BE2C (cell line): Measurements from ENCODE around the gene SNX3.

ENCODE experiments used
- DNase-seq: peaks from one replicate; pipeline ENCODE4 v3.0.0-alpha.2; 2020
- H3K27me3 ChIP-seq: fragments of 250-450 bp; sonication (Bioruptor Pico); 2 replicates; pipeline ENCODE4 v1.5.1; 2020; ENCODE audit warnings: mild to moderate bottlenecking
- H3K36me3 ChIP-seq: fragments of 250-450 bp; sonication (Bioruptor Pico); 2 replicates; pipeline ENCODE4 v1.5.1; 2020; ENCODE audit warnings: mild to moderate bottlenecking
- H3K4me1 ChIP-seq: fragments of 250-450 bp; sonication (Bioruptor Pico); 2 replicates; pipeline ENCODE4 v1.5.1; 2020
- H3K4me3 ChIP-seq: 2 replicates; pipeline ENCODE4 v1.5.1; 2011; ENCODE audit warnings: low read depth, low read length
- H3K9me3 ChIP-seq: fragments of 250-450 bp; sonication (Bioruptor Pico); 2 replicates; pipeline ENCODE4 v1.5.1; 2020
- CTCF ChIP-seq: IDR thresholded peaks from 2 replicates; pipeline ENCODE4 v1.5.1; 2012; ENCODE audit warnings: mild to moderate bottlenecking, low read depth, low read length

The SNX3 gene

GRCh38 chr6:108228416-108228815 is 32.4 kb downstream of the SNX3 start:
- no peak for TF ChIP-seq CTCF
- Histone ChIP-seq H3K36me3 (no peaks in the 10 kb centered on the region), H3K27me3 (no peaks in the 10 kb centered on the region), H3K9me3 (no peaks in the 10 kb centered on the region), H3K4me1 (no peaks in the 10 kb centered on the region; the same call in 1 of the 2 replicates), H3K4me3 (no peak overlapping the region)
- DNase-seq: no peak

- TF ChIP-seq CTCF: no peak
- H3K27me3 ChIP-seq: no peaks in the 10 kb centered on the region
- no peaks in the 10 kb centered on the region; the same call in 1 of the 2 replicates for H3K4me1 ChIP-seq
- no peaks in the 10 kb centered on the region for H3K9me3 ChIP-seq
- H3K4me3 ChIP-seq: no peak overlapping the region
- no peak for DNase-seq
- no peaks in the 10 kb centered on the region for H3K36me3 ChIP-seq
Measured at GRCh38 chr6:108227290-108227689, 33.5 kb downstream of the SNX3 start.

GRCh38 chr6:108222504-108222903 is 38.3 kb downstream of the SNX3 start:
- Histone ChIP-seq H3K9me3 (no peaks in the 10 kb centered on the region), H3K4me3 (no peak overlapping the region), H3K4me1 (no peaks in the 10 kb centered on the region; the same call in 1 of the 2 replicates), H3K36me3 (peaks cover 23% of the 10 kb centered on the region), H3K27me3 (no peaks in the 10 kb centered on the region)
- no peak for TF ChIP-seq CTCF
- DNase-seq: no peak

GRCh38 chr6:108222064-108222463 is 38.8 kb downstream of the SNX3 start:
- peaks cover 23% of the 10 kb centered on the region for H3K36me3 ChIP-seq
- H3K4me1 ChIP-seq: no peaks in the 10 kb centered on the region
- no peak for DNase-seq
- H3K4me3 ChIP-seq: no peak overlapping the region
- H3K27me3 ChIP-seq: no peaks in the 10 kb centered on the region
- TF ChIP-seq CTCF: no peak
- no peaks in the 10 kb centered on the region for H3K9me3 ChIP-seq

GRCh38 chr6:108211671-108212070 is 49.2 kb downstream of the SNX3 start:
- H3K9me3 ChIP-seq: no peaks in the 10 kb centered on the region
- no peak for TF ChIP-seq CTCF
- no peaks in the 10 kb centered on the region for H3K27me3 ChIP-seq
- no peak overlapping the region for H3K4me3 ChIP-seq
- H3K4me1 ChIP-seq: no peaks in the 10 kb centered on the region
- peaks cover 23% of the 10 kb centered on the region for H3K36me3 ChIP-seq
- DNase-seq: no peak

- Histone ChIP-seq H3K4me3 (no peak overlapping the region), H3K36me3 (peaks cover 23% of the 10 kb centered on the region), H3K4me1 (no peaks in the 10 kb centered on the region), H3K27me3 (no peaks in the 10 kb centered on the region), H3K9me3 (no peaks in the 10 kb centered on the region)
- no peak for DNase-seq
- no peak for TF ChIP-seq CTCF
Measured at GRCh38 chr6:108210556-108210955, 50.3 kb downstream of the SNX3 start.
